ENCODE measurements around the gene FCGBP. TPM values are rescaled to one million over a fixed set of nuclear protein-coding genes. Genes with fewer than 3 reads are reported as not detected.
"Not testable (repeated sequence)": the region's sequence is repeated elsewhere in the genome, so short reads cannot be mapped to it uniquely, and the experiment has no call there.

Gene FCGBP
- total RNA-seq, 6 experiments from 2014 or later = 0.02 to 0.83 (median 0.18) TPM

DNA sequence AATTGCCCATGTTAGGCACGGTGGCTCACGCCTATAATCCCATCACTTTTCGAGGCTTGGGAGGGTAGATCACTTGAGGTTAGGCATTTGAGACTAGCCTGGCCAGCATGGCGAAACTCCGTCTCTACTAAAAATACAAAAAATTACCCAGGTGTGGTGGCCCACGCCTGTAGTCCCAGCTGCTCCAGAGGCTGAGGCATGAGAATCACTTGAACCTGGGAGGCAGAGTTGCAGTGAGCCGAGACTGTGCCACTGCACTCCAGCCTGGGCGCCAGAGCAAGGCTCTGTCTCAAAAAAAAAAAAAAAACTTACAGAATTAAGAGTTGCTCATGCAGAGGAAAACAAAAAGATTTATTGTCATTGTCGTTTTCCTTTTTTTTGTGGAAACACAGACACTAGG is 33.1 kb upstream of the FCGBP start:
- Mint-ChIP-seq H3K27me3 (ENCODE audit: insufficient read depth) (peaks cover 6% of the 10 kb centered on the region), H3K9me3 (no peaks in the 10 kb centered on the region), H3K4me1 (ENCODE audit: low read depth) (peaks cover 27% of the 10 kb centered on the region), H3K36me3 (ENCODE audit: low read depth) (peaks cover 17% of the 10 kb centered on the region), H3K4me3 (no peak overlapping the region), H3K27ac (no peak overlapping the region)
- TF ChIP-seq, protein P1, sequence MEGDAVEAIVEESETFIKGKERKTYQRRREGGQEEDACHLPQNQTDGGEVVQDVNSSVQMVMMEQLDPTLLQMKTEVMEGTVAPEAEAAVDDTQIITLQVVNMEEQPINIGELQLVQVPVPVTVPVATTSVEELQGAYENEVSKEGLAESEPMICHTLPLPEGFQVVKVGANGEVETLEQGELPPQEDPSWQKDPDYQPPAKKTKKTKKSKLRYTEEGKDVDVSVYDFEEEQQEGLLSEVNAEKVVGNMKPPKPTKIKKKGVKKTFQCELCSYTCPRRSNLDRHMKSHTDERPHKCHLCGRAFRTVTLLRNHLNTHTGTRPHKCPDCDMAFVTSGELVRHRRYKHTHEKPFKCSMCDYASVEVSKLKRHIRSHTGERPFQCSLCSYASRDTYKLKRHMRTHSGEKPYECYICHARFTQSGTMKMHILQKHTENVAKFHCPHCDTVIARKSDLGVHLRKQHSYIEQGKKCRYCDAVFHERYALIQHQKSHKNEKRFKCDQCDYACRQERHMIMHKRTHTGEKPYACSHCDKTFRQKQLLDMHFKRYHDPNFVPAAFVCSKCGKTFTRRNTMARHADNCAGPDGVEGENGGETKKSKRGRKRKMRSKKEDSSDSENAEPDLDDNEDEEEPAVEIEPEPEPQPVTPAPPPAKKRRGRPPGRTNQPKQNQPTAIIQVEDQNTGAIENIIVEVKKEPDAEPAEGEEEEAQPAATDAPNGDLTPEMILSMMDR (IDR thresholded peaks at IDR 0.05) = no peak
- DNase-seq = no peak

DNA sequence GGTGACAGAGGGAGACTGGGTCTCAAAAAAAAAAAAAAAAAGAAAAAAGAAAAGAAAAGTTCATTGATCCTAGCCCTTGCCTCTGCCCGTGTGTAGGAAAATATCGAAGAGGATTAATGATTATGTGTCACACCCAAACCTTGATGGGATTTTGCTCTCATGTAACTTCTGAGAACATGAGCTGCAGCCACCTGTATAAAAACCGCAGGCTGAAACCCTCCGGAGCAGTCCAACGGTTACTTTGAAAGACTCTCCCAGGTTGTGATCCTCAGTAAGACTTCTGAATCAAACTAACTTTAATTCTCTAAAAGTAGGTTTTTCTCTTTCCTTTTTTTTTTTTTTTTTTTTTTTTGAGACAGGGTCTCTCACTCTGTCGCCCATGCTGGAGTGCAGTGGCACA is 32.2 kb upstream of the FCGBP start:
- Mint-ChIP-seq H3K27ac (no peak overlapping the region), H3K36me3 (ENCODE audit: low read depth) (peaks cover 14% of the 10 kb centered on the region), H3K4me3 (no peak overlapping the region), H3K9me3 (no peaks in the 10 kb centered on the region), H3K27me3 (ENCODE audit: insufficient read depth) (peaks cover 6% of the 10 kb centered on the region), H3K4me1 (ENCODE audit: low read depth) (peaks cover 19% of the 10 kb centered on the region)
- TF ChIP-seq, protein P1 (IDR thresholded peaks at IDR 0.05) = no peak
- DNase-seq = no peak

DNA sequence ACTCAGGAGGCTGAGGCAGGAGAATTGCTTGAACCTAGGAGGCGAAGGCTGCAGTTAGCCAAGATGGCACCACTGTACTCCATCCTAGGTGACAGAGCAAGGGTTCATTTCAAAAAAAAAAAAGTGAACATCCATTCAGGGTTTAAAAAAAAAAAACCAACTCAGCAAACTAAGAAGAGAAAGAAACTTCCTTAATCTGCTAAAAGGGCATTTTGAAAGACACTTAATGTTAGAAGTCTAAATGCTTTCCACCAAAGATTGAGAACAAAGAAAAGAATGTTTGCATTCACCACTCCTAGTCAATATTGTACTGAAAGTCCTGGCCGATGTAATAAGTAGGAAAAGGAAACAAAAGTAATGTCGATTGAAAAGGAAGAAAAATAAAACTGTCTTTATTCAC is 29.5 kb upstream of the FCGBP start:
- peaks cover 5% of the 10 kb centered on the region for H3K4me1 Mint-ChIP-seq (ENCODE audit: low read depth)
- no peak overlapping the region for H3K27ac Mint-ChIP-seq

DNA sequence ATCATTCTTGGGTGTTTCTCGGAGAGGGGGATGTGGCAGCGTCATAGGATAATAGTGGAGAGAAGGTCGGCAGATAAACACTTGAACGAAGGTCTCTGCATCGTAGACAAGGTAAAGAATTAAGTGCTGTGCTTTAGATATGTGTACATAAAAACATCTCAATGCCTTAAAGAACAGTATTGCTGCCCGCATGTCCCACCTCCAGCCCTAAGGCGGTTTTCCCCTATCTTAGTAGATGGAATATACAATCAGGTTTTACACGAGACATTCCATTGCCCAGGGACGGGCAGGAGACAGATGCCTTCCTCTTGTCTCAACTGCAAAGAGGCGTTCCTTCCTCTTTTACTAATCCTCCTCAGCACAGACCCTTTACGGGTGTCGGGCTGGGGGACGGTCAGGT is 25.0 kb upstream of the FCGBP start:
- not testable (repeated sequence) for H3K27ac Mint-ChIP-seq; H3K4me3 Mint-ChIP-seq; H3K27me3 Mint-ChIP-seq (ENCODE audit: insufficient read depth); H3K36me3 Mint-ChIP-seq (ENCODE audit: low read depth); DNase-seq; H3K9me3 Mint-ChIP-seq; H3K4me1 Mint-ChIP-seq (ENCODE audit: low read depth)

More for the DNA sequence above, 29.5 kb upstream of the FCGBP start:
- no peaks in the 10 kb centered on the region for H3K9me3 Mint-ChIP-seq
- TF ChIP-seq, protein P1 (IDR thresholded peaks at IDR 0.05) = no peak
- peaks cover 2% of the 10 kb centered on the region; the same call in 1 of the 2 replicates for H3K36me3 Mint-ChIP-seq (ENCODE audit: low read depth)
- DNase-seq = no peak
- no peaks in the 10 kb centered on the region; the same call in 1 of the 2 replicates for H3K27me3 Mint-ChIP-seq (ENCODE audit: insufficient read depth)
- H3K4me3 Mint-ChIP-seq = no peak overlapping the region

DNA sequence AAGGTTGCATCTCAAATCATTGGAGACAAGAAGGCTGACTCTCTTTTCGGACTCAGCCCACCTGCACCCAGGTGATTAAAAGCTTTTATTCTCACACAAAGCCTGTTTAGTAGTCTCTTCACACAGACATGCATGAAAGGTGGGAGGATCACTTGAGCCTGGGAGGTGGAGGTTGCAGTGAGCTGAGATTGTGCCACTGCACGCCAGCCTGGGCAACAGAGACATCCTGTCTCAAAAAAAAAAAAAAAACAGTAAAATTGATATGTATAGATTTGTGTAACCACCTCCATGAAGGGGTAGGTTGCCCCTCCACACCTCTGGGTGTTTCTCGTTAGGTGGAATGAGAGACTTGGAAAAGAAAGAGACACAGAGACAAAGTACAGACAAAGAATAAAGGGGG is 24.5 kb upstream of the FCGBP start:
- DNase-seq, H3K27ac Mint-ChIP-seq: not testable (repeated sequence)

DNA sequence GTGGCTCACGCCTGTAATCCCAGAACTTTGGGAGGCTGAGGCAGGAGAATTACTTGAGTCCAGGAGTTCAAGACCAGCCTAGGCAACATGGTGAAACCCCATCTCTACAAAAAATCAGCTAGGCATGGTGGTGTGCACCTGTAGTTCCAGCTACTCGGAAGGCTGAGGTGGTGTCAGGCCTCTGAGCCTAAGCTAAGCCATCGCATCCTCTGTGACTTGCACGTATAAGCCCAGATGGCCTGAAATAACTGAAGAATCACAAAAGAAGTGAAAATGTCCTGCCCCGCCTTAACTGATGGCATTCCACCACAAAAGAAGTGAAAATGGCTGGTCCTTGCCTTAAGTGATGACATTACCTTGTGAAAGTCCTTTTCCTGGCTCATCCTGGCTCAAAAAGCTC is 23.5 kb upstream of the FCGBP start:
- not testable (repeated sequence) for H3K27me3 Mint-ChIP-seq (ENCODE audit: insufficient read depth); H3K36me3 Mint-ChIP-seq (ENCODE audit: low read depth); DNase-seq

More for the DNA sequence above, 24.5 kb upstream of the FCGBP start:
- not testable (repeated sequence) for H3K27me3 Mint-ChIP-seq (ENCODE audit: insufficient read depth); H3K4me3 Mint-ChIP-seq; H3K4me1 Mint-ChIP-seq (ENCODE audit: low read depth); H3K9me3 Mint-ChIP-seq; H3K36me3 Mint-ChIP-seq (ENCODE audit: low read depth)

DNA sequence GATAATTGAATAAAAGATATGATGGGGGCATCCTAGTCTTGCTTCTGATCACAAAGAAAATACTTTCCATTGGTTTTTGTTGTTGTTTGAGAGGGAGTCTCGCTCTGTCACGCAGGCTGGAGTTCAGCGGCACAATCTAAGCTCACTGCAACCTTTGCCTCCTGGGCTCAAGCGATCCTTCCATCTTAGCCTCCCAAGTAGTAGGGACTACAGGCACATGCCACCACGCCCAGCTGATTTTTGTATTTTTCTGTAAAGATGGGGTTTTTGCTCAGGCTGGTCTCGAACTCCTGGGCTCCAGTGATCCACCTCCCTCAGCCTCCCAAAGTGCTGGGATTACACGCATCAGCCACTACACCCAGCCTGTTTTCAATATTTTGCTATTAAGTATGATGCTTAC is 19.5 kb upstream of the FCGBP start:
- Mint-ChIP-seq H3K9me3 (no peaks in the 10 kb centered on the region), H3K27ac (no peak overlapping the region), H3K27me3 (ENCODE audit: insufficient read depth) (peaks cover 1% of the 10 kb centered on the region), H3K4me3 (no peak overlapping the region), H3K4me1 (ENCODE audit: low read depth) (peaks cover 8% of the 10 kb centered on the region), H3K36me3 (ENCODE audit: low read depth) (no peaks in the 10 kb centered on the region)
- TF ChIP-seq, protein P1 (IDR thresholded peaks at IDR 0.05) = no peak
- DNase-seq = no peak

More for the DNA sequence above, 23.5 kb upstream of the FCGBP start:
- not testable (repeated sequence) for H3K9me3 Mint-ChIP-seq; H3K4me1 Mint-ChIP-seq (ENCODE audit: low read depth); H3K4me3 Mint-ChIP-seq; H3K27ac Mint-ChIP-seq

All from HFFc6 (cell line).